GM19193 (cell line): ENCODE data around the gene CCDC40.

Experiments used
- POLR2A ChIP-seq: IDR thresholded peaks from 4 replicates; pipeline ENCODE4 v1.6.1; 2011; ENCODE audit not compliant: insufficient read depth, insufficient read length; ENCODE audit errors: extremely low read depth

The CCDC40 gene

GRCh38 chr17:80036715-80037477 lies 454 bp downstream of the CCDC40 start:
- TF ChIP-seq POLR2A = no peak

- no peak for TF ChIP-seq POLR2A
Measured at GRCh38 chr17:80043963-80044362, 7.5 kb downstream of the CCDC40 start.

GRCh38 chr17:80045703-80046102 lies 9.3 kb downstream of the CCDC40 start:
- no peak for TF ChIP-seq POLR2A

GRCh38 chr17:80047176-80047575 lies 10.7 kb downstream of the CCDC40 start:
- TF ChIP-seq POLR2A = no peak

- TF ChIP-seq POLR2A = no peak
Measured at GRCh38 chr17:80049986-80050385, 13.5 kb downstream of the CCDC40 start.

- no peak for TF ChIP-seq POLR2A
Measured at GRCh38 chr17:80050706-80051105, 14.3 kb downstream of the CCDC40 start.

GRCh38 chr17:80051681-80052080 lies 15.2 kb downstream of the CCDC40 start:
- no peak for TF ChIP-seq POLR2A

- no peak for TF ChIP-seq POLR2A
Measured at GRCh38 chr17:80053102-80053501, 16.7 kb downstream of the CCDC40 start.

GRCh38 chr17:80055597-80055996 lies 19.2 kb downstream of the CCDC40 start:
- no peak for TF ChIP-seq POLR2A

GRCh38 chr17:80058311-80058955 lies 22.0 kb downstream of the CCDC40 start:
- TF ChIP-seq POLR2A = no peak

GRCh38 chr17:80060644-80061043 lies 24.2 kb downstream of the CCDC40 start:
- no peak for TF ChIP-seq POLR2A

- no peak for TF ChIP-seq POLR2A
Measured at GRCh38 chr17:80061421-80061820, 25.0 kb downstream of the CCDC40 start.

GRCh38 chr17:80063830-80064585 lies 27.6 kb downstream of the CCDC40 start:
- no peak for TF ChIP-seq POLR2A

GRCh38 chr17:80064696-80065095 lies 28.3 kb downstream of the CCDC40 start:
- no peak for TF ChIP-seq POLR2A

- TF ChIP-seq POLR2A = no peak
Measured at GRCh38 chr17:80065478-80066170, 29.2 kb downstream of the CCDC40 start.
